GM19452 (cell line): ENCODE measurements around the gene EIF3M.

Experiments
- ATAC-seq: cut with Tn5 transposase; IDR thresholded peaks from one replicate; pipeline ENCODE4 v1.9.1; 2021; ENCODE audit not compliant: unreplicated experiment

EIF3M gene

GRCh38 chr11:32583459-32584271 is at the start of gene EIF3M:
Gene EIF3M, plus strand, starts transcription at chr11:32583831. Its CDS starts 57 bp downstream, at chr11:32583888.
- peak; percentile 98 for ATAC-seq

- no peak for ATAC-seq
These were observed 44.8 kb upstream of the EIF3M start for GRCh38 chr11:32538804-32539203.

GRCh38 chr11:32549611-32550187 is 33.9 kb upstream of the EIF3M start:
- no peak for ATAC-seq

- no peak for ATAC-seq
These were observed 33.4 kb upstream of the EIF3M start for GRCh38 chr11:32550207-32550606.

- ATAC-seq = no peak
These were observed 28.5 kb upstream of the EIF3M start for GRCh38 chr11:32555091-32555490.

GRCh38 chr11:32555895-32556294 is 27.7 kb upstream of the EIF3M start:
- ATAC-seq = no peak

- no peak for ATAC-seq
These were observed 21.8 kb upstream of the EIF3M start for GRCh38 chr11:32561835-32562234.

- no peak for ATAC-seq
These were observed 20.6 kb upstream of the EIF3M start for GRCh38 chr11:32562839-32563599.

GRCh38 chr11:32563600-32563959 is 20.1 kb upstream of the EIF3M start:
- no peak for ATAC-seq

- ATAC-seq = no peak
These were observed 17.1 kb upstream of the EIF3M start for GRCh38 chr11:32566517-32566916.

GRCh38 chr11:32567154-32567553 is 16.5 kb upstream of the EIF3M start:
- ATAC-seq = no peak

- ATAC-seq = no peak
These were observed 14.2 kb upstream of the EIF3M start for GRCh38 chr11:32569313-32569881.

GRCh38 chr11:32571039-32571438 is 12.6 kb upstream of the EIF3M start:
- ATAC-seq = no peak

- ATAC-seq = no peak
These were observed 10.4 kb upstream of the EIF3M start for GRCh38 chr11:32573228-32573627.

- ATAC-seq = no peak
These were observed 9.2 kb upstream of the EIF3M start for GRCh38 chr11:32574421-32574820.

- no peak for ATAC-seq
These were observed 8.6 kb upstream of the EIF3M start for GRCh38 chr11:32575070-32575469.

- ATAC-seq = no peak
These were observed 7.2 kb upstream of the EIF3M start for GRCh38 chr11:32576456-32576855.

- no peak for ATAC-seq
These were observed 2.7 kb upstream of the EIF3M start for GRCh38 chr11:32580967-32581366.

GRCh38 chr11:32581556-32581955 is 2.1 kb upstream of the EIF3M start:
- ATAC-seq = no peak

GRCh38 chr11:32584921-32585320 is 1.3 kb downstream of the EIF3M start:
- ATAC-seq = no peak

GRCh38 chr11:32586576-32587190 is 3.1 kb downstream of the EIF3M start:
- no peak for ATAC-seq
